Esophagus mucosa (tissue), 1 donor: ENCODE results near the gene NEURL2. TPM values are rescaled to one million over a fixed set of nuclear protein-coding genes. Genes with fewer than 3 reads are reported as not detected.
A peak's percentile ranks its signal among the peaks of the same experiment; 100 is the strongest.
"Not testable (repeated sequence)": the region's sequence is repeated elsewhere in the genome, so short reads cannot be mapped to it uniquely, and the experiment has no call there.

ENCODE experiments used
- ATAC-seq: fragments of 200-7000 bp; cut with Tn5 transposase; one replicate; pipeline ENCODE4 v1.9.1; 2020
- total RNA-seq: library from RNA; stranded (reverse); gene quantifications from one replicate; pipeline ENCODE4 v1.2.4, GENCODE V29; 2023
- donor health status: DM: yes; HTN: yes; CAD: no.

The NEURL2 gene
- total RNA-seq, 1 donor from 2014 or later: 1.9 TPM

DNA sequence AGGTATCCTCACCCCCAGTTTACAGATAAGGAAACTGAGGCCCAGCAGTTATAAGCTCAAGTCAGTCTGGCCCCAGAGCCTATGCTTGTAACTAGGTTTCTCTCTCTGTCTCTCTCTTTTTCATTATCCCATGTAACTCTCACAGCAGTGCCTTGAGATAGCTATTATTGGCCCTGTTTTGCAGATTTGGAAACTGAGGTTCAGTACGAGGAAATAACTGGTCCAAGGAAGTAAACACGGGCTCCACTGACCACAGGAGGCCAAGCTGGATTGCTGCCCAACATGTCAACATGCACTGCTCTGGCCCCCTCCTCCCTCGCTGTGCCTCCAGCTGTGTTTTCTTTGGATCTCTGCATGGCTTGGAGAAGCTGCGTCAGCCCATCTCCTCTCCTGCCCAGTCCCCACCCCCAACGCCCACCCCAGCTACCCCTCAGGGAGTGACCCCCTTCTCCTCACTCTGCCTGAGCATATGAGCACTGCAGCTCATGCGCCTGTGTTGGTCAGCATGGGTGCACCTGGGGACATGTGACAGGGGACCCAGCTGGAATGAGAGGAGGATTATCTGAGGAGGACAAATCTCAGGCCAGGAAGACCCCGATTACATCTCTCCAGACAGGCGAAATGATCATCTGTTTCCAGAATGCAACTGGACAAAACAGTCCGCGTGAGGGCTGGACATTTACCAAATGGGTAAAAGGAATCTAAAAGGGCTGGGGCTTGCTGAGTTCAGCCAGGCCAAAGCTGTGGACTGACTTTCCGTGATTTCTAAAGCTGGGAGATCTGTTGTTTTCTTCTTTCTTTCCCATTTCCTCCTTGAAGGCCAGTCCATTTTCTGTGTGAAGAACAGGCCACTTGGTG lies 28.8 kb upstream of the NEURL2 start:
- no peak for ATAC-seq

DNA sequence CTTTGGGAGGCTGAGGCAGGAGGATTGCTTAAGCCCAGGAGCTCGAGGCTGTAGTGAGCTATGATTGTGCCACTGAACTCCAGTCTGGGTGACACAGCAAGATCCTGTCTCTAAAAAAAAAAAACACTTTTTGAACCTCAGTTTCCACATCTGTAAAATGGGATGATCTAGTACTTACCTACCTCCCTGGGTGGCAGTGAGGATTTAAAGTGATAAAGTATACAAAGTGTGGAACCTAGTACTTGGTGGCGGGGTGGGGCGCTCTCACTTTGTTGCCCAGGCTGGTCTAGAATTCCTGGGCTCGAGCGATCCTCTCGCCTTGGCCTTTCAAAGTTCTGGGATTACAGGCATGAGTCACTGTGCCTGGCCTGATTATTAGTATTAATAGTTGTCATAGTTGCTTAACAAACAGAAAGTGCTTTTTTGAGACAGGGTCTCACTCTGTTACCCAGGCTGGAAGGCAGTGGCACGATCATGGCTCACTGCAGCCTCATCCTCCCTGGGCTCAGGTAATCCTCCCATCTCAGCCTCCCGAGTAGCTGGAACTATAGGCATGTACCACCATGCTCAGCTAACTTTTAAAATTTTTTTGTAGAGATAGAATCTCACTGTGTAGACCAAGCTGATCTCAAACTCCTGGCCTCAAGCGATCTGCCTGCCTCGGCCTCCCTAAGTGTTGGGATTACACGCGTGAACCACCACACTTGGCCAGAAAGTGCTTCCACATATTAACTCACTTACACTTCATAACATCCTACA lies 27.9 kb upstream of the NEURL2 start:
- no peak for ATAC-seq

DNA sequence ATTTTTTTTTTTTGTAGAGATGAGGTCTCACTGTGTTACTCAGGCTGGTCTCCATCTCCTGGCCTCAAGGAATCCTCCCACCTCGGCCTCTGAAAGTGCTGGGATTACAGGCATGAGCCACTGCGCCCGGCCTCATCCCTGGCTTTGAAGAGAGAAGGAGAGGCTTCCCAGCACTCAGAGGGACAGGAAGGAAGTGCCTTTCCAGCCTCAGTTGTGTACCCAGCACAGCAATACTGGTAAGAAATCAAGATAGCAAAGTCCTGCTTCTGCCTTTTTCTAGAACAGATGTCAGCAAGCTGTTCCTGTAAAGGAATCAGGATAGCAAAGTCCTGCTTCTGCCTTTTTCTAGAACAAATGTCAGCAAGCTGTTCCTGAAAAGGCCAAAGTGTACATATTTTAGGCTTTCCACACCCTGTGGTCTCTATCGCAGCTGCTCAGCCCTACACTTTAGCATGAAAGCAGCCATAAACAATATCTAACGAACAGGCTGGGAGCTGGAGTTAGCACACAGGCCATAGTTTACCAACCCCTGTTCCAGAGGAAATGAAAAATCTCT lies 27.3 kb upstream of the NEURL2 start:
- ATAC-seq: no peak

DNA sequence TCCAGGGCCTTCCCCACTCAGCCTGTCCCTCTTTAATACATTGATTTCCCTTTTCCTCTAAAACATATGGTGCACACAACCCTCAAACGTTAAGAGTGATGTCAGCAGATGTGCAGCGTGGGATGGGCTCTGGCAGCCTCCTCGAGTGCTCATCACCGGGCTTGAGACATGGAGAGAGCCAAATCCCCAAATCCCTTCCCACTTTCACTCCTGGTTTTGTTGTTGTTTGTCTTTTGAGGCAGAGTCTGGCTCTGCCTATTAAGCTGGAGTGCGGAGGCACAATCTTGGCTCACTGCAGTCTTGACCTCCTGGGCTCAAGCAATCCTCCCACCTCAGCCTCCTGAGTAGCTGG lies 26.8 kb upstream of the NEURL2 start:
- no peak for ATAC-seq

DNA sequence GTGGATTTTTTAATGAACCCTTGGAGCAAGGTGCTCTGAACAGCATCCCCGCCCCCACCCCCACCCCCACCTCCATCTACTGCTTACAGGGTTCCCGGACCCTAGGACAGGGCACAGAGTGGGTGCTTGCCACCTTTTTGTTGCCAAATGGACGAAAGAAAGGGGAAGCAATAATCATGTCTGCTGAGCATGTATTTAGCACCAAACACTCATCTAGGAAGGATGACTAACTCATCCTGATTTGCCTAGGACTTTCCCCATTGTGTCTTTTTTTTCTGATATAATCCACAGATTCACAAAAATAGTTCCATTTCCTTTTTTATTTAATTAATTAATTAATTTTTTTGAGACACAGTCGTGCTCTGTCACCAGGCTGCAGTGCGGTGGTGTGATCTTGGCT lies 22.1 kb upstream of the NEURL2 start:
- ATAC-seq: no peak

DNA sequence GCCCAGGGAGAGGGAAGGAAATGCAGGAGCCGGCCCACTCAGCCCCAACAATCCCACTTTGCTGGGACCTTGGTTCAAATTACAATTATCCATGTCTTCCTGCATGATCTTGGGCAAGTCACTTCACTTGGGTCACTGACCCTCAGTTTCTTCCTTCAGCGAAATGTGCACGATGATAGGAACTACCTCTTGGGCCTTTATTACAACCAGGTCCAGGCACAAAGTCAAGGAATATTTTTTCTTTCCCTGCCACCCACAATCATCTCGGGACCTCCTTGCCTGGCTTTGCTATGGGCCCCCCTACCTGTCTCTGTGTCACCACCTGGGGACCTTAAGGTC lies 21.3 kb upstream of the NEURL2 start:
- ATAC-seq: no peak

DNA sequence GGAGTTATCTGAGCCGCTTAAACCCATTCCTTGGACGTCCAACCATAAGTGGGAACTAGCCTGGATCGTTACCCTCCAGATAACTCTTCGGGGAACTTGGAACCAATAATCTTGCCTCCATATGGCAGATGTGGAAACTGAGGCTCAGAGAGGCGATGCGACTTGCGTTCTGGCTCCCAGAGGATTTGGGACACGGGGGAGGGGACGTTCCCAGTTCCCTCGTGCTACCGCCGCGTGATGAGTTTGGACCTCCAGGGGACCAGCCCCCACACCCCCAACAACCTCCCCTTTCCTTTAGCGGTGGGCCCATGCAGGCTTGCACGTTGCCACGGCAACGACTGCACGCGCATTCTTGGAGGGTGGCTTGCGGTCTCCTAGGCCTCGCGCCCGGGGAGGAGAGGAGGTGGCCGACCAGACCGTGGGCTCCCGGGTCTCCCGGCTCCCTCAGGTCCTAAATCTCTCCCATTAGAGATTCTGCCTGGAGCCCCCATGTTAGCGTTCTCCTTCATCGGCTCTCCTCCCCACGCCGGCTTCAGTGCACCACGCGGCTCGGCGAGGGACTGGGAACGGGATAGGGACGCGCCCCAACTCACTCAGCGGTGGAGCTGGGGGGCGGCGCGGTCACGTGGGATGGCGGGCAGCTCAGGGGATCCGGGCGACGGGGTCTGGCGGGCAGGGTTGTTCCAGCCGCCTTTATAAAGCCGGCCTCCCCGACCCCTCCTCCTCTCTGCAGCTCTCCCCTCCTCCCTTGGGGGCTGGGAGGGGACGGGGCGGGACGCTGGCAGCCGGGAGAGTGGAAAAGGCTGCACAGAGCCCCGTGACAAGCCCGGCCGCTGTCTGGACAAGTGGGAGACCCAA lies 20.7 kb upstream of the NEURL2 start, which contains the start of gene PLTP:
PLTP (minus strand) TSS at position 670 of the 858 bp plus-strand sequence. CDS start 703 bp downstream, outside the sequence.
- ATAC-seq: peak; percentile 15

DNA sequence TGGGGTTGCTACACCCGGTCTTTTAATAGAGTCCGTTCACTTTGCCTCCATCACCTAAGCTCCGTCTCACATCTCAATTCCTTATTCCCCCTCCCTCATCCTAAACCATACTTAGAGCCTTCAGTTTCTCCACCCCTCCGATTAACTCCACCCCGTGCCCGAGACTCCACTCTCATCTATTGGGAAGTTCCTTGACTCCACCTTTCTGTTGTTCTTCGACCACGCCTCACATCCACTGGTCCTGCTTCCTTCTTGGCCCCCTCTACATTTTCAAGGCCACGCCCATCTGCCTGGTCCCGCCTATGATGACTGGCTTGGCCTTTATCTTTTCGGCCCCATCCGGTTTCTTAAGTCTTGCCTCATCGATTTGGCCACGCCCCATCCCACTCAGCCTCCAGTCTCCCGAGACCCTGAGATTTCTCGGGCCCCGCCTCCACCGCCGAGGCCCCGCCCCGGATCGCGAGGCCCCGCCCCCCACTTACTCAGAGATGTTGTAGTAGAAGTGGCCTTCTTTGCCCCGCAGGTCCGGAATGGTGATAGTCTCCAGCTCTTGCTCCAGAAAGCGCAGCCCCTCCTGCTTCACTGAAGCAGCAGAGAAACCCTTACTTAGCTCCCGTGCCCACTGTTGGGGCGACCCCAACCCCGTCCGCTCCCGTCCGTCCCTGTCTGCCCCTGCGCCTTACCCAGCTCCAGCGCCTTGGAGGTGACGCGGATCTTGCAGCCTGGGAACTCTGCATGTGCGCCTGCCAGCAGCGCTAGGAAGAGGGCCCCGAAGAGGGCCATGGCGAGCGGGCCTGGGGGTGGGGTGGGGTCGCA lies 19.9 kb upstream of the NEURL2 start:
- peak; percentile 94 for ATAC-seq

DNA sequence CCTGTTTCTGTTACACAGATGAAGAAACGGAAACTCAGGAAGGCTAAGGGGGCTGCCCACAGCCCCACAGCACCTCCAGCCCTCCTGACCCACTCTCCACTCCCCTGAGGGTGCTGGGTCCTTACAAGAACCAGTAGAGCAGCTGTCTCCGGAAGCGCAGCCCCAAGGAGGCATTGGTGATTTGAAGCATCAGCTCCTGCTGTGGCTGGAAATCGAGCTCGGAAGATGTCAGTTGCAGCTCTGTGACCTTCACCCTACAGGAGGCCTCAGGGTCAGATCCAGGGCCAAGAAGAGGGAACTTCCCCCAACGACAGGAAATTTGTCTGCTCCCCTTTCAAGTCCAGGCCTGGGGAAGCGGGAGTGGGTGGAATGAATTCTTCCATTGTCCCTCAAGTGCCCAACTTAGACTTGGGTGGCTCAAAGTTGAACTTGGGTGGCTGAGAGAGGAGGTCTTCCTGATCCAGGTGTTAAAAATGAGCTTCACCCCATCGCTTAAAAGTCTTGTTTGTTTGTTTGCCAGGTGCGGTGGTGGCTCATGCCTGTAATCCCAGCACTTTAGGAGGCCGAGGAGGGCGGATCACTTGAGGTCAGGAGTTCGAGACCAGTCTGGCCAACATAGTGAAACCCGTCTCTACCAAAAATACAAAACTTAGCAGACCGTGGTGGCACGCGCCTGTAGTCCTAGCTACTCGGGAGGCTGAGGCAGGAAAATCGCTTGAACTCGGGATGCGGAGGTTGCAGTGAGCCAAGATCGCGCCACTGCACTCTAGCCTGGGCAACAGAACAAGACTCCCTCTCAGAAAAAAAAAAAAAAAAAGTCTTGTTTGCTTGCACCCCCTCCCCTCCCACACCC lies 19.0 kb upstream of the NEURL2 start:
- ATAC-seq: no peak

DNA sequence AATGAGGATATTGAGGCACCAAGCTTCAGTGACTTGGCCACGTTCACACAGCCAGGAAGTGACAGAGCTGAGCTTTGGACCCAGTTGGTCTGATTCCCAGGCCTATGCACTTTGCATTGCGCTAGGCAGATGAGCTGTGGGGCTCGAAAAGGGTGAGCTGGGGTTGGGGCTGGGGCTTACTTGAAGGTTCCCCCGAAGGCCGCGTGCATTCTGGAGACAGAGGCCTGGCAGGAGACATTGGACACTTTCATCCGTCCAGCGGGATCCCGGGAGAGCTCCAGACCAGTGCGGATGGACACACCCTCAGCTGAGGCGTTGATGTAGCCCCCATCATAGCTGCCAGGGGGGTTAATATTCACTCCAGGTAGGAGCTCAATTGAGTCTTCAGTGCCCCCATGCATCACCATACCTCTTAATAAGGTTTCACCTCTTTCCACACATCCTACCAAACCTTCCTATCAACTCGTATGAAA lies 18.4 kb upstream of the NEURL2 start:
- no peak for ATAC-seq

DNA sequence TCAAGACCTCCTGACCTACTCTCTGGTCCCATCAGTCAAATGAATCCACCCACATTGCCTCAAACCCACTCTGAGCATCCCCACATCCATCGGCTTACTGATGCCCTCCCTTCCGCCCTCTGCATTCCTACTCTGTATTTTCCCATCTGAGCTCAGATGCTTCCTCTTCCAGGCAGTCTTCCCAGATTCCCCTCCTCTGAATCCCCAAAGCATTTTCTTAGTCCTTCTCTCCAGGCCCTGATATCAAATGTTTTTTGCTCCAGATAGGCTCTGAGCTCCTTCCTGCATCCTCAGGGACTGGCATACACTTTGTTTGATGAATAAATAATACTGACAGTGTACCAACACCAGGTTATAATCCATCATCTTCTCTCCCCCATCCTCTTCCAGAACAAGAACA lies 17.1 kb upstream of the NEURL2 start:
- no peak for ATAC-seq

DNA sequence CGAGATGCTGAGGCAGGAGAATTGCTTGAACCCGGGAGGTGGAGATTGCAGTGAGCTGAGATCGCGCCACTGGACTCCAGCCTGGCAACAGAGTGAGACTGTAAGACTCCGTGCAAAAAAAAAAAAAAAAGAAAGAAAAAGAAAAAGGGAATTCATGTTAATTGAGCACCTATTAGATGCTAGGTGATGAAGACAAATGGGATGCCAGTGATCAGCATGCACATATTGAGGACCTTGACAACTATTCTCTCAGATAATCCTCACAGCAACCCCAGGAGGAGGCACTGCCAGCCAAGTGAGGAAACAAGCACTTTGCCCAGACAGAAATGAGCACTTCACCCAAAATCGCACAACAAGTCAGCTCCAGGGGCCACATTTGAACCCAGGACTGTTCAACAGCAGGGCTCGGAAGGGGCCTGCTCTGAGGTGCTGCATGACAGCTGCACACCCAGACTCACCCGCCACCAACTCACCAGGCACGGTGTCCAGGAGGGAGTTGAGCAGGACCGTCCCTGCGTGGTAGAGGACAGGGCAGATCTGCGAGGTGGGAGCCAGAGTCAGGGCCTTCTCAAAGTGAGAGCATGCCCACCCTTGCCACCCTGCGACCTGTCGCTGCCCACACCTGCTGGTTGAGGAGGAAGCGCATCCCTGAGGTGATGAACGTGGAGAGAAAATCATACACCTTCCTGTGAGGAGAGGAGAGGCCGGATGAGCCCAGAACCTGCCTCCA lies 16.4 kb upstream of the NEURL2 start:
- ATAC-seq: no peak

DNA sequence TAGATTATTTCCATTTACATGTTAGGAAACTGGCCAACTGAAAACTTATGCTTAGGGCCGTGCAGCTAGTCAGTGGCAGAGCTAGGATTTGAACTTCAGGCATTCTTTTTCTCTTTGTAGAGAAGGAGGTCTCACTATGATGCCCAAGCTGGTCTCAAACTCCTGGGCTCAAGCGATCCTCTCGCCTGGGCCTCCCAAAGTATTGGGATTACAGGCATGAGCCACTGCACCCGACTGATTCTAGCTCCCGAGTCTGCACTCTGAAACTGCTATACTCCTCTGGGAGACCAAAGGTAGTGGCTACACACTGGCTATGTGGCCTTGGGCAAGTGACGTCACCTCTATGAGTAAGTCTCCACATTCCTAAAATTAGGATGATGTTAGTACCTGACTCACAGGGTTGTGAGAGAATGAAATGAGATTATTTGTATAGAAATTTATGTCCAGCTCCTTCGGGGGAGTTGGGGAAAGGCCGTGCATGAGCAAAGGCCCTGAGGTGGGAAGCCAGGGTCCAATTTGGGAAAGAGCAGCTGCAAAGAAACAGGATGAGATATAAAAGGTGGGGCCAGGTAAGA lies 14.6 kb upstream of the NEURL2 start:
- peak; percentile 60 for ATAC-seq

DNA sequence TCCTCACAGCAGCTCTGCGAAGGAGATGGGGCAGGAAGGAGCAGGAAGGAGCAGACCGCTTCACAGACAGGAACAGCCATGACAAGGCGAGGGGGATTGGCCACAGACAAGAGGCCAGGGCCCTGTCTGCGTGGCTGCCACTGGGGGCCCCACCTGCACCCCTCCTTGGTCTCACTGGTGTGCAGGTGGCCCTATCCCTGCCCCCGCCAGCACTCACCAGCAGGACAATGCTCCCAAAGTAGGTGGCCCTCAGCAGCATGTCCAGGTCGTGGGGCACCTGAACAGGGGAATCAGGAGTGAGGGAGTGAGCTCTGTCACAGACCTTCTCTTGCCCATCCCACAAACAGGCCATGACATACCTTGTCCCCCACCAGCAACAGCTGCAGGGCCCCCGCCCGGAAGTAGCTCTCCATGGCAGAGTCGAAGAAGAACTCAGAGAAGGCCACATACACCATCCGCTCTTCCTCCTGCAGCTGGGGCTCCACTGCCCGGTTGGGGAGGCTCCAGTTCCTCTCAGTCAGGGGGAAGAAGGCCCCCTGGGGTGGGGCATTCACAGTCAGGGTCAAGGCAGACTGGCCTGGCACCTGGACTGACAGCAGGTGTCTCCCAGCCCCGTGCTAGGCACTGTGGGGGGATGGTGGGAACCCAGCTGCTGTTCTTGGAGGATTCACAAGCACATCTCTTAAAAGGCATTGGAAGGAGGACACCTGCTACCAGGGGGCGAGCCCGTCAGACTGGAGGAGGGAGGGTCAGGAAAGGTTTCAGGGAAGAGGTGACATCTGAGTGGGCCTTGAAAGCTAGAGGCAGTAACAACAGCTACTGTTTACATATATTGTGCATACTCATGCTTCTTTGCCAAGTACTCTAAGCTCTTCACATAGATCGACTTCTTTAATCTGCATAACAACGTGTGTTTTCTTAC lies 13.8 kb upstream of the NEURL2 start:
- no peak for ATAC-seq

DNA sequence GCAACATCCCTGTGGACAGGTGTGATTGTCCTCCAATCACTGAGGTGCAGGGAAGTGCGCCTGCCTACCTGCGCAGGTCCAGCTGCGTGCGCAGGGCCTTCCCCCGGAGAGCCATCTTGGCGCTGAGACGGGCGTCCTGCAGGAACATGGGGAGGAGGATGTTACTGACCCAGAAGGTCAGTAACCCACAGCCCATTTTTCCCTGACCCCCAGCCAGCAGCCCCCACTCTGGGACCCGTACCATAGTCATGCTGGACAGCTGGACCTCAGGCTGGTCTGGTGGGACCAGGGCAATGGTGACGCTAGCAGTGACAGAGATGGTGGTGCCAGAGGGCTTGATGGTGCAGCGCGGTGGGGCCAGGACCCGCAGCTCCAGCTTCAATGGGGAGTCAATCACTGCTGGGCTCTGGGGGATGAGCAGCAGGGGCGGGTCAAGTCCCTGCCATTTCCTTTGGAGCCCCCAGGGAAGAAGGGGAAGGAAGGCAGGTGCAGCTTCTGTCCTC lies 11.2 kb upstream of the NEURL2 start:
- no peak for ATAC-seq

DNA sequence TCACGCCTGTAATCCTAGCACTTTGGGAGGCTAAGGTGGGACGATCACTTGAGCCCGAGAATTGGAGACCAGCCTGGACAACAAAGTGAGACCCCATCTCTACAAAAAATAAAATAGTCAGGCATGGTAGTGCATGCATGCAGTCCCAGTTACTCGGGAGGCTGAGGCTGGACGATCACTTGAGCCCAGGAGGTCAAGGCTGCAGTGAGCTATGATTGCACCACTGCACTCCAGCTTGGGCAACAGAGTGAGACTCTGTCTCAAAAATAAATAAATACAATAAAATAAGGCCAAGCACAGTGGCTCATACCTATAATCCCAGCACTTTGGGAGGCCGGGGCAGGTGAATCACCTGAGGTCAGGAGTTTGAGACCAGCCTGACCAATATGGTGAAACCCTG lies 10.3 kb upstream of the NEURL2 start:
- not testable (repeated sequence) for ATAC-seq

DNA sequence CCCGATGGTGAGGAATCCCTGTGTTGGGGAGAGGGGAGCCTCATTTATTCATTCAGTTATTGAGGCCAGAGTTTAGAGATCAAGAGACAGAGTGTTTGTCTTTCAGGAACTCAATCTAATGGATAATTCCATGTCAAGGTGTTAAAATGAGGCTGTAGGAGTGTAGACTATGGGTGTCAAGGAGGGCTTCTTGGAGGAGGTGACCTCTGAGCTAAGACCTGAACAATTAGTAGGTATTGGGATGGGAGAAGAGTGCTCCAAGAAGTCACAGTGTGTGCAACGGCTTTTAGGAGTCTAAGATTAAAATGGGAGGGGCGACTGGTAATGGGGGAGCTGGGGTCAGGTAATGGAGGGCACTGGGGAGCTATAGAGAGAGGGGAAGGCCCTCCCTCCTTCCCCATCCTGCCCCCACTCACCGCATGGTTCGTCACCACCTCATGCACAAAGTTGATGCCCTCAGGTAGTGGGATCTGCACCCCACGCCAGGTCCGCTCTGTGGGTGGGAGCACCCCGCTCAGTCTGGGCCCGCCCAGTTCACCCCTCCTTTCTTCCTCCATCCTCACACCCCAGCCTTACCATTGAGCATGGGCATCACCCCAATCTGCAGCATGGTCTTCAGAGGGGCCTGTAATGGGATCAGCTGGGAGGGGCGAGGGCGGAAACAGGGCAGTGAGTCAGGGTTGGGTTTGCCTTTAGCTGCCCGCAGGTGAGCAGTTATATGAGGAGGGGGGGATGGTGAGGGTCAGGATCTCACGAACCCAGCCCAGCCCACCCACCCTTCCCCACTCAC lies 8.2 kb upstream of the NEURL2 start:
- ATAC-seq: peak; percentile 19
